WERI-Rb-1 (cell line): ENCODE data around the gene HOXA4.

Experiments used
- DNase-seq: peaks from one replicate; pipeline ENCODE4 v3.0.0-alpha.2; 2020
- H3K27ac ChIP-seq: fragments of 250-450 bp; sonication (Bioruptor Pico); 2 replicates; pipeline ENCODE4 v1.5.1; 2020; ENCODE audit warnings: mild to moderate bottlenecking, moderate library complexity
- H3K27me3 ChIP-seq: fragments of 250-450 bp; sonication (Bioruptor Pico); 2 replicates; pipeline ENCODE4 v1.5.1; 2021; ENCODE audit warnings: mild to moderate bottlenecking, low read depth, moderate library complexity; ENCODE audit not compliant: insufficient read depth, severe bottlenecking
- H3K36me3 ChIP-seq: fragments of 250-450 bp; sonication (Bioruptor Pico); 2 replicates; pipeline ENCODE4 v1.5.1; 2020; ENCODE audit warnings: mild to moderate bottlenecking, moderate library complexity
- H3K4me3 ChIP-seq: 2 replicates; pipeline ENCODE4 v1.5.1; 2011; ENCODE audit warnings: low read depth, mild to moderate bottlenecking, control low read depth, low read length
- H3K9me3 ChIP-seq: fragments of 250-450 bp; sonication (Bioruptor Pico); 2 replicates; pipeline ENCODE4 v1.5.1; 2021; ENCODE audit warnings: mild to moderate bottlenecking, moderate library complexity; ENCODE audit not compliant: severe bottlenecking
- CTCF ChIP-seq: IDR thresholded peaks from 2 replicates; pipeline ENCODE4 v1.5.1; 2011; ENCODE audit warnings: low read depth, mild to moderate bottlenecking, control low read depth, inconsistent platforms, low read length

Gene HOXA4

DNA sequence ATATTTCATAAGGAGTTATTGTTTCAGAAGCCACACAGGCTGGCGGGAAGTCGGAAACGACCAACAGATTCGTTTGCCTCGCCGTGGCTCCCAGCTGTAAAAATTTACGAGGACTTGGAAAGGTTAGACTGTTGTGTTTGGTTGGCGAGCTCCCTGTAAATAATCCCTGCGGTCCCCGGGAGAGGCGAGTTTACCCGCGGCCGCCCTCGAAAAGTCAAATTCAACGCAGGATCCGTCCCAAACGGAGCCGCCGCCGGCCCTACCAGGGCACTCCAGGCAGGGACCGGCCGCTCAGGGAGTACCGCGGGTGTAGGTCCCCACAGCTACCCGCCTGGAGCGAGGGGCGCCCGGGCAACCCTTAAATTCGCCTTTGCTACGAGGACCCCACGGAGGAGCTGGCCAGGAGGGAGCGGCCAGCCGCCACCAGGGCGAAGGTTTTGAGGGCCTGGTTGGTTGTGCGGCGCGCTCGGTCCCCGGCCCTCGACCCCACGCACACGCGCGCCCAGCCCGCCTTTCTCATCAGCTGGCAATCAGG, 35.5 kb upstream of the HOXA4 start:
- Histone ChIP-seq H3K27me3 (peaks cover 62% of the 10 kb centered on the region), H3K27ac (no peak overlapping the region)
- TF ChIP-seq CTCF = no peak

DNA sequence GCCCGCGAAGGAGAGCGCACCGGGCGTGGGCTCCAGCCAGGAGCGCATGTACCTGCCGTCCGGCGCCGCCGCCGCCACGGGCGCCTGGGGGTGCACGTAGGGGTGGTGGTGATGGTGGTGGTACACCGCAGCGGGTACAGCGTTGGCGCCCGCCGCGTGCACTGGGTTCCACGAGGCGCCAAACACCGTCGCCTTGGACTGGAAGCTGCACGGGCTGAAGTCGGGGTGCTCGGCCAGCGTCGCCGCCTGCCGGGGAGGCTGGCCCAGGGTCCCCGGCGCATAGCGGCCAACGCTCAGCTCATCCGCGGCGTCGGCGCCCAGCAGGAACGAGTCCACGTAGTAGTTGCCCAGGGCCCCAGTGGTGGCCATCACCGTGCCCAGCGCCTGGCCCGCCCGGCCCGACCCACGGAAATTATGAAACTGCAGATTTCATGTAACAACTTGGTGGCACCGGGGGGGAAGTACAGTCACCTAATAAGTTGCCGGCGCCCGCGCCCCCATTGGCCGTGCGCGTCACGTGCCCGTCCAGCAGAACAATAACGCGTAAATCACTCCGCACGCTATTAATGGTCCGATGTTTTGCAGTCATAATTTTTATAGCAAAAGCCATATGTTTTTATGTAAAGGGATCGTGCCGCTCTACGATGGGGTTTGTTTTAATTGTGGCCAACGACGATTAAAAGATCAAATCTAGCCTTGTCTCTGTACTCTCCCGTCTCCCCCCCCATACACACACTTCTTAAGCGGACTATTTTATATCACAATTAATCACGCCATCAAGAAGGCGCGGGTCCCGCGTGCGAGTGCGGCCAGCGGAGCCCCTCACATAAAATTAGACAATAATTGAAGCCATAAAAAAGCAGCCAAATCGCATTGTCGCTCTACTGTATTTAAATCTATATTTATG, 34.8 kb upstream of the HOXA4 start, which contains the start of gene HOXA9:
TSS of gene HOXA9 (minus strand) at position 449 of the 907 bp plus-strand sequence. CDS start at position 369, 80 bp downstream.
- no peak for DNase-seq
- H3K4me3 ChIP-seq = peak within 1 kb of the TSS; percentile 26
- no peak for TF ChIP-seq CTCF
- peaks cover 60% of the 10 kb centered on the region for H3K27me3 ChIP-seq
- no peak within 1 kb of the TSS for H3K27ac ChIP-seq
- no peaks in the 10 kb centered on the region for H3K36me3 ChIP-seq
- peaks cover 21% of the 10 kb centered on the region for H3K9me3 ChIP-seq

More for the DNA sequence above, 35.5 kb upstream of the HOXA4 start:
- H3K4me3 ChIP-seq = peak overlapping the region; percentile 26
- no peaks in the 10 kb centered on the region for H3K36me3 ChIP-seq
- no peak for DNase-seq
- H3K9me3 ChIP-seq = peaks cover 21% of the 10 kb centered on the region

DNA sequence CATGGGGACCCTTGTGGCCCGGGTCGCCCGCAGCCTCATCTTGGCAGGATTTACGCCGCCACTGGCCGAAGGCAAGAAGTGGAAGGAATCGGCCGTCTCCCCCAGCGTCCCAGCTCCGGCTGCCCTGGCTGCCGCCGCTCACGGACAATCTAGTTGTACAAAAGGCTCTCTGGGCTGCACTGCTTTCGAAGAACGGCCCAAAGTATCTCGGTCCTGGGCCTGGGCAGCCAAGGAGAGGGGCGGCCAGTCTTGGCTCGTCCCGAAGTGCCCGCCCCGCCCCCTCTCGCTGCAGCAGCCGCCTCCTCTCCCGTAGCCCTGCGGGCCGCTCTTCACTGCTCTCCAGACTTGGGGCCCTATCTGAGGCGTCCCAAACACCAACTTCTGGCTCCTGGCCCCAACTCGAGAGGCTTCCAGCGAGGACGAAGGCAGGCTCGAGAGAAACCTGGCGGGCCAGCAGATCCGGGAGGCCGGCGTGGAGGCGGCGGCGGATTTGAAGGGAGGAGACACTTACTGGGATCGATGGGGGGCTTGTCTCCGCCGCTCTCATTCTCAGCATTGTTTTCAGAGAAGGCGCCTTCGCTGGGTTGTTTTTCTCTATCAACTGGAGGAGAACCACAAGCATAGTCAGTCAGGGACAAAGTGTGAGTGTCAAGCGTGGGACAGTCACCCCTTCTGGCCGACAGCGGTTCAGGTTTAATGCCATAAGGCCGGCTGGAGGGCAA, 34.0 kb upstream of the HOXA4 start:
- Histone ChIP-seq H3K27me3 (peaks cover 55% of the 10 kb centered on the region), H3K4me3 (no peak overlapping the region), H3K9me3 (peaks cover 21% of the 10 kb centered on the region), H3K27ac (no peak overlapping the region), H3K36me3 (no peaks in the 10 kb centered on the region)
- no peak for DNase-seq
- TF ChIP-seq CTCF = no peak

DNA sequence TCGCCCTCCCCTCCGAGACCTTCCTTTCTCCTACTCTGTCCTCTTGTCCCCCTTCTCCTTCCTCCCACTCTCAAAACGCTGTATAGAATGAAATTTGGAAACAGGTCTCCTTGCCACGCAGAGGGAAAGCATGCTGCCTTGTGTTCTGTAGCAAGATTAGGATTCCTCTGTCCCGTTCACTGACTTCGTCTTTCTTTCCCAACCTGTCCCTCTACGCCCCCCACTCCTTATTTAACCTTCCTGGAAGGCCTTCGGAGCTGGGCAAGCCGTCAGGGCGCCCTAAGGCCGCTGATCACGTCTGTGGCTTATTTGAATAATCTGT, 33.4 kb upstream of the HOXA4 start:
- Histone ChIP-seq H3K4me3 (no peak overlapping the region), H3K36me3 (no peaks in the 10 kb centered on the region), H3K9me3 (peaks cover 21% of the 10 kb centered on the region), H3K27ac (no peak overlapping the region), H3K27me3 (peaks cover 55% of the 10 kb centered on the region)
- no peak for TF ChIP-seq CTCF
- DNase-seq = no peak

DNA sequence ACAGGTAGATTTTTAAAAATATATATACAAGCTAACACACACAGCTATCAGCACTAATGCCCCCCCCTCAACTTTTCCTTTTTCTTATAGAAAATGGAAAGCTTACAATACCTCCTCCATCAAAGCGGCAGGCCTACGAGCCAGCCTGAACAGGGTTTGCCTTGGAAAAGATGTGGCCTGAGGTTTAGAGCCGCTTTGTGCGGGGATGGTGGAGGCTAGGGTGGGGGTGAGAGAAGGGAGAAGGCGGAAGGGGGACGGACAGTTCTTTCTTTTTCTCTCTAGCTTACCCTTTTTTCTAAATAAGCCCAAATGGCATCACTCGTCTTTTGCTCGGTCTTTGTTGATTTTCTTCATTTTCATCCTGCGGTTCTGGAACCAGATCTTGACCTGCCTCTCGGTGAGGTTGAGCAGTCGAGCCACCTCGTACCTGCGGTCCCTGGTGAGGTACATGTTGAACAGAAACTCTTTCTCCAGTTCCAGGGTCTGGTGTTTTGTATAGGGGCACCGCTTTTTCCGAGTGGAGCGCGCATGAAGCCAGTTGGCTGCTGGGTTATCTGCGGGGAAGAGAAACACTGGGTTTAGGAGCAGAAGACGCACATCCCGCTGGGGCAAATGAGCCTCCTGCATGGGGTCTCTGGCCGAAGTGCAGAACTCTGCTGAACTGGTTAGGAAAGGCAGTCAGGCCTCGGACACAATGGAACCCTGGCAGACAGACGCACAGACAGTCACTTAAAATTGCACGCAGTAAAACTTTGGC, 32.9 kb upstream of the HOXA4 start:
- Histone ChIP-seq H3K36me3 (no peaks in the 10 kb centered on the region), H3K27ac (no peak overlapping the region), H3K9me3 (peaks cover 21% of the 10 kb centered on the region), H3K27me3 (peaks cover 53% of the 10 kb centered on the region), H3K4me3 (no peak overlapping the region)
- no peak for TF ChIP-seq CTCF
- DNase-seq = no peak
